GM21737 (cell line): ENCODE results near the gene HOXC12.

Experiments used
- ATAC-seq: cut with Tn5 transposase; IDR thresholded peaks from one replicate; pipeline ENCODE4 v1.9.1; 2021; ENCODE audit warnings: mild to moderate bottlenecking, moderate library complexity; ENCODE audit not compliant: unreplicated experiment

The HOXC12 gene

DNA sequence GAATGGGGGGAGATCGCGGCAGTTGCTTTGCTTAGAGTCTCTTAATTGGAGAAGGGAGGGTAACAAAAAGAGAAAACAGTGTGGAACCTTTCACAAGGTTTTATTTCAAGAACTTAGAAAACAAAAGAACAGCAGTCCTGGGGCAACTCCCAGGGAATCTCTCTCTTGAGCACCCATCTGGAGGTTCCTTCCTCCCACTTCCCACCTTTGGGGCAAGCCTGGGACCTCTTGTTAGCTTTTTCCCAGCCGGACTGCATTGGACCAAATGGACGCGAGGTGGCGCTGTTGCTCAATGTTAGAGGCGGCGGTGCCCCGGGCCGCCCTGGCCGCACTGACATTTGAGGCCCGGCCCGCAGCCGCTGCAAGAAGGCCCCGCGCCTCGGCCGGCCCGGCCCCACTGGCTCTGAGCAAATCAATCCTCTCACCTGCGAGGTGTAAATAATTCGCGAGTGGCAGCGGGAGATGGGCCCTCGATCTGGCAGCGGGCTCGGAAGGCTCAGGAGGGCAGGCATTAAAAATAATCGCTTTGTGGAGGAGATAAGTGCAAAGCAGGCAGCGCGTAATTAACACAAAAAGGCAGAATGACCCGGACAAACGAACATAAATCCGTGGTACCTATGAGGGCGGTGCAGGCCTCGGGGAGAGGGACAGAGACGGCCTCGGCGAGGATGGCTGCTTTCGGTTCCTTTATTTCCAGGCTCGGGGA, 51.3 kb downstream of the HOXC12 start:
- peak; percentile 62 for ATAC-seq

DNA sequence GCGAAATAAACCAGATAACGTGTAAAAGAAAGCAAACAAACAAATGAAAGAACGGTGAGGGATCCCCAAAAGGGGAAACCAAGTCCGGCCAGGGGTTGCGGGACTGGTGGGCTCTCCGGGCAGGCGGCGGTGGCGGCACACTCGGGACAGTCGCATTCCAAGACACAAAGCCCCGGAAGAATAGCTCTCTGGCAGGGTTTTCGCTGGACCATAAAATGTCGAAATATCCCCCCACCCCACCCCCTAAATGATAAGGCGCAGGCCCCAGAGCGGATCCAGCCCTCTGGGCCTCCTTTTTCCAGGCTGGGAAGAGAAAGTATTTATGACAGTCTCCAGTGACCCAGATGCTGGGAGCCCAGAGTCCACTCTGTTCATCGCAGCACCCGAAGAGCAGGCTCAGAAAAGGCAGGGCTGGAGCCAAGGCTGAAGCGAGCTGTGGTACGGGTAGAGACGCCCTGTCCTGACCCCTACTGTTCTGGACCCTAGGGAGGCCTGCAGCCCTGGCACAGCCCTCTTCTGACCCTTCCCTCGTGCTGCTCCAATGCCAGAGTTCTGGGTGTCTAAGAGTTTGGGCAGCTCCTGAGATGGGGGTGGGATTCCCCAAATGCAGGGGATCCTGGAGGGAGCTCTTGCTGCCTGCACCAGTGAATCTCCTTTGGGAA, 52.0 kb downstream of the HOXC12 start:
- ATAC-seq = no peak

DNA sequence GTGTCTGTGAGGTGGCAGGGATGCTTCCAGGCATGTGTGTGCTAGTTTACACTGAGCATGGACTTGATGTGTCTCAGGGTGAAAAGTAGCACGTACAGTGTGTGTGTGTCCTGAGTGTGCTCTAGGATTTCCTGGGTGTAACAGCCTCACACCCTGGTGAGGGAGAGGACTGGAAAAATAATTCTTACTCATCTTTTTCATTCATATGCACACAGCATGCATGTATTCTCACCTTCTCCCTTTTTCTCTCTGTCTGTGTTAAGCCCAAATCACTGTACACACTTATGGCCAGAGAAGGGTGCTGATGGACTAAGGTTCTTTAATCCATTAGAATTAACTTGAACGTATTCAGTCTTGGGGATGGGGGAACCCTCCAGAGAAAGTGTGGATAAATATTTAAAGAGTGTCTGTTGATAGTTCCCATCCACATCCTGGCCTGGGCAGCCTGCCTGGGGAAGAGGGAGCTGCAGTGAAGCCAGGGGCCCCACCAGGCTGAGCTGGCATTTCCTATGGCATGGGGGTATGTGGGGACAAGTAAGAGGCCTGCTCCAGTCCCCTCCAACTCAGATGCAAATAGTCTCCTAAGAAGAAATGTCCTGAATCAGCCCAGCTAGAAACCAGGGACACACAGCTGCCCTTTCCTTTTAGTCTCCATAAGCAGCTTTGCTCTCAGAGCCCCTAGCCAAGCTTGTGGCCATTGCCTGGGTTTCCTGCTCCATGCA, 53.0 kb downstream of the HOXC12 start:
- ATAC-seq = no peak

DNA sequence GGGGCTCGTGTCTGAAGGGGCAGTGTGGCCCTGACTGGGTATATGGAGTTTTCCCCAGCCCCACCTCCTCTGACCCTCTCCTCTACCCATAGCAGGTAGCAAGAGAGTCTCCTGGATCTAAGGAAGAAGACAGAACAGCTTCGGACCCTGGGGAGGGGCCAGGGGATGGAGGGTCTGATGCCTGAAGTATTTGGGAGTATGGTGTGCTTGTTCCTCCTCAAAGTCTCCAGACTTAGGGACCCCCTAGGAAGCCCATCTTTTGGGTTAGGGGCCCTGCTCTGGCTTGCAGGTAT, 53.5 kb downstream of the HOXC12 start:
- ATAC-seq = no peak
